GM12878 (cell line): ENCODE measurements around the gene TRIM46. TPM values are rescaled to one million over a fixed set of nuclear protein-coding genes. Genes with fewer than 3 reads are reported as not detected.
"Not testable (repeated sequence)": the region's sequence is repeated elsewhere in the genome, so short reads cannot be mapped to it uniquely, and the experiment has no call there.

Experiments
- ATAC-seq: fragments of 200-7000 bp; cut with Tn5 transposase; 3 replicates; pipeline ENCODE4 v1.9.1; 2020; ENCODE audit warnings: mild to moderate bottlenecking, moderate library complexity
- BruUV-seq: library from RNA; stranded (reverse); fragments of 400-500 nt; replicated peaks from 2 replicates; lab custom pipeline; 2021; lab: Mats Ljungman, UMichigan
- CTCF ChIA-PET: fragments of 300-600 bp; sonication (Branson Sonifier 250); formaldehyde crosslinking; extraction: SDS; loops from one replicate; lab custom pipeline; 2021; ENCODE audit warnings: inconsistent platforms; lab: Yijun Ruan, JAX
- POLR2A ChIA-PET: fragments of 350-600 bp; formaldehyde crosslinking; extraction: SDS; loops from one replicate; lab custom pipeline; 2021; ENCODE audit warnings: inconsistent platforms; lab: Charles Lee
- RAD21 ChIA-PET: fragments of 300-600 bp; sonication (Branson Sonifier 250); formaldehyde crosslinking; loops from one replicate; lab custom pipeline; 2023; ENCODE audit warnings: antibody characterized with exemption; ENCODE audit not compliant: unreplicated experiment; lab: Charles Lee
- SMC1A ChIA-PET: fragments of 300-600 bp; sonication (Branson Sonifier 250); formaldehyde crosslinking; loops from one replicate; lab custom pipeline; 2023; ENCODE audit not compliant: unreplicated experiment, uncharacterized antibody; lab: Charles Lee
- DNase-seq: peaks from one replicate; pipeline ENCODE4 v3.0.0-alpha.2; 2011; ENCODE audit warnings: low read depth, low spot score
- FAIRE-seq: peaks from 3 replicates; lab custom pipeline; 2011; peaks lifted over from hg19 to GRCh38; lab: Jason Lieb, UNC
- H2AFZ ChIP-seq: 2 replicates; pipeline ENCODE4 v1.6.0; 2011; ENCODE audit warnings: low read depth, low read length, control low read depth; ENCODE audit not compliant: control insufficient read depth
- H3K27ac ChIP-seq: 2 replicates; pipeline ENCODE4 v1.5.1; 2011; ENCODE audit warnings: control low read depth; ENCODE audit not compliant: control insufficient read depth, insufficient read depth
- H3K27me3 ChIP-seq, 2 experiments: replicated peaks in 1 of 2; 2 replicates each; pipeline versions ENCODE4 v1.6.0 to v1.6.1; 2011; ENCODE audit warnings: low read length in 1 of 2; ENCODE audit not compliant: control insufficient read depth in 2 of 2, insufficient read depth in 2 of 2
- H3K36me3 ChIP-seq, 2 experiments: 2 replicates each; pipeline ENCODE4 v1.5.1; 2011; ENCODE audit warnings: low read length in 1 of 2; ENCODE audit not compliant: control insufficient read depth in 2 of 2, insufficient read depth in 2 of 2
- H3K4me1 ChIP-seq: 2 replicates; pipeline ENCODE4 v1.6.1; 2011; ENCODE audit warnings: mild to moderate bottlenecking, low read length, moderate library complexity, mixed read lengths; ENCODE audit not compliant: control insufficient read depth, insufficient read depth
- H3K4me2 ChIP-seq: 2 replicates; pipeline ENCODE4 v1.6.0; 2011; ENCODE audit warnings: control low read depth; ENCODE audit not compliant: control insufficient read depth, insufficient read depth
- H3K4me3 ChIP-seq: fragments of 200-600 bp; sonication (generic); 2 replicates; pipeline ENCODE4 v1.5.1; 2016
- H3K79me2 ChIP-seq: 2 replicates; pipeline ENCODE4 v1.6.0; 2011; ENCODE audit warnings: low read length; ENCODE audit not compliant: control insufficient read depth, insufficient read depth
- H3K9ac ChIP-seq: 2 replicates; pipeline ENCODE4 v1.8.0; 2011; ENCODE audit warnings: low read length, control low read depth, mixed read lengths; ENCODE audit not compliant: control insufficient read depth, insufficient read depth
- H3K9me3 ChIP-seq: replicated peaks from 3 replicates; pipeline ENCODE4 v1.5.1; 2011; ENCODE audit warnings: mild to moderate bottlenecking, low read length; ENCODE audit not compliant: control insufficient read depth, insufficient read depth
- H4K20me1 ChIP-seq: 2 replicates; pipeline ENCODE4 v1.6.0; 2011; ENCODE audit not compliant: control insufficient read depth, insufficient read depth
- WGBS: methylation state at CpG from one replicate; pipeline ENCODE4 v1.1.6; 2016; ENCODE audit warnings: low lambda C conversion rate; ENCODE audit not compliant: insufficient replicate concordance, insufficient coverage; ENCODE audit errors: missing lambda C conversion rate; 5-methylcytosine and 5-hydroxymethylcytosine counted together
- in situ Hi-C: fragments of 300-500 bp; cut with MboI; formaldehyde crosslinking; loops from 9 replicates; pipeline ENCODE4 v1.14.3; 2018; ENCODE audit warnings: mixed read lengths
- intact Hi-C: fragments of 100-400 bp; cut with micrococcal nuclease; formaldehyde crosslinking; loops from one replicate; pipeline ENCODE4 v1.14.2; 2022; ENCODE audit not compliant: unreplicated experiment
- polyA plus RNA-seq, 11 experiments: library from polyadenylated mRNA; depleted of rRNA in 4 of 11; unstranded in 6 of 11; stranded (reverse) in 5 of 11; fragments of >200 nt; fragmentation: Nextera tagmentation in 4 of 11; fragmentation: Illumina TruSeq in 1 of 11; extraction: Ambion mirVana in 4 of 11; extraction: Trizol in 1 of 11; gene quantifications; 1 replicate in 1 of 11; 2 replicates in 10 of 11; pipeline versions ENCODE4 v1.2.1 to v1.2.3, GENCODE V29; 2011 to 2016; ENCODE audit warnings: inconsistent platforms in 2 of 11, missing spikeins in 2 of 11, low read depth in 1 of 11
- total RNA-seq, 4 experiments: library from RNA; depleted of rRNA in 3 of 4; stranded (reverse); fragments of >200 nt in 3 of 4; fragmentation: Illumina TruSeq in 1 of 4; extraction: Trizol in 1 of 4; gene quantifications; 2 replicates each; pipeline versions ENCODE4 v1.2.1 to v1.2.3, GENCODE V29; 2013 to 2021

The TRIM46 gene
- total and polyA plus RNA-seq, 10 of the 15 experiments (the other 5 are each of a cell fraction or from before 2014, with no cell fraction given) = 0.08 to 3.1 (median 0.97) TPM

DNA sequence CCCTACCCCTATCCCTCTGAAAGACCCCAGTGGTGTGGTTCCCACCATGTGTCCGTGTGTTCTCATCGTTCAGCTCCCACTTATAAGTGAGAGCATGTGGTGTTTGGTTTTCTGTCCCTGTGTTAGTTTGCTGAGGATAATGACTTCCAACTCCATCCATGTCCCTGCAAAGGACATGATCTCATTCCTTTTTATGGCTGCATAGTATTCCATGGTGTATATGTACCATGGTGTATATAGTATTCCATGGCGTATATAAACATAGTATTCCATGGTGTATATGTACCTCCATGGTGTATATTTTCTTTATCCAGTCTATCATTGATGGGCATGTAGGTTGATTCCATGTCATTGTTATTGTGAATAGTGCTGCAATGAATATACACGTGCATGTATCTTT is 9.9 kb upstream of the TRIM46 start:
- H3K9me3 ChIP-seq, ATAC-seq, FAIRE-seq, intact Hi-C loops, RAD21 ChIA-PET, H3K79me2 ChIP-seq, DNase-seq, H3K4me1 ChIP-seq, H3K4me3 ChIP-seq, H3K4me2 ChIP-seq, H3K27me3 ChIP-seq, H2AFZ ChIP-seq, H3K36me3 ChIP-seq, H4K20me1 ChIP-seq, BruUV-seq, H3K27ac ChIP-seq, in situ Hi-C loops, H3K9ac ChIP-seq: not testable (repeated sequence)
- SMC1A ChIA-PET = interaction anchor here (0.7 kb wide), 1 partner anchor 435 kb away, joined by 3 read pairs; no protein-coding TSS in a partner anchor
- CTCF ChIA-PET = interaction anchor here (1.4 to 12.1 kb wide), 3 partner anchors 9 to 73 kb away, joined by 6 to 284 read pairs (median 89); partner anchors contain the start of gene KRTCAP2
- 84% methylated on average over 4 of the region's 4 CpGs for WGBS
- POLR2A ChIA-PET = interaction anchor here (0.6 kb wide), 1 partner anchor 473 kb away, joined by 3 read pairs; no protein-coding TSS in a partner anchor

DNA sequence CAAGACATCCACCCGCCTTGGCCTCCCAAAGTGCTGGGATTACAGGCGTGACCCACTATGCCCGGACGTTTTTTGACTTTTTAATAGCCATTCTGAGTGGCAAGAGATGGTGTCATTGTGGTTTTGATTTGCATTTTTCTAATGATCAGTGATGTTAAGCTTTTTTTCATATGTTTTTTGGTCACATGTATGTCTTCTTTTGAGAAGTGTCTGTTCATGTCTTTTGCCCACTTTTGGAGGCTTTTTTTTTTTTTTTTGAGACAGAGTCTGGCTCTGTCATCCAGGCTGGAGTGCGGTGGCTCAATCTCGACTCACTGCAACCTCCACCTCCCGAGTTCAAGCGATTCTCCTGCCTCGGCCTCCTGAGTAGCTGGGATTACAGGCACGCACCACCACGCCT is 9.0 kb upstream of the TRIM46 start:
- 58% methylated on average over 11 of the region's 11 CpGs for WGBS
- RAD21 ChIA-PET, H3K4me1 ChIP-seq, DNase-seq, H3K79me2 ChIP-seq, H3K27me3 ChIP-seq, H3K4me2 ChIP-seq, H3K4me3 ChIP-seq, H4K20me1 ChIP-seq, H3K9me3 ChIP-seq, H2AFZ ChIP-seq, H3K9ac ChIP-seq, intact Hi-C loops, ATAC-seq, FAIRE-seq, H3K27ac ChIP-seq, H3K36me3 ChIP-seq, BruUV-seq: not testable (repeated sequence)
- ChIA-PET SMC1A (interaction anchor here (2.0 kb wide), 1 partner anchor 73 kb away, joined by 7 read pairs; no protein-coding TSS in a partner anchor), CTCF (interaction anchor here (1.4 to 12.1 kb wide), 3 partner anchors 8 to 74 kb away, joined by 6 to 284 read pairs (median 89); partner anchors contain the start of gene KRTCAP2), POLR2A (interaction anchor here (0.6 to 0.7 kb wide), 3 partner anchors 15 to 918 kb away, joined by 3 to 5 read pairs (median 4); no protein-coding TSS in a partner anchor)
- in situ Hi-C loops = loop anchor here (5.0 kb wide), 1 partner anchor 72 kb away; no protein-coding TSS in a partner anchor
